ENCODE data around the gene SLIRP.

GRCh38 chr14:77708749-77709148 lies 846 bp downstream of the SLIRP start:
- TF ChIP-seq CTCF (conservative IDR thresholded peaks at IDR 0.05; ENCODE audit: low read depth, low read length), result no peak
- TF ChIP-seq POLR2A (IDR thresholded peaks at IDR 0.05; ENCODE audit: low read depth, low read length), result no peak
- no peak for TF ChIP-seq RCOR1 (IDR thresholded peaks at IDR 0.05; ENCODE audit: insufficient replicate concordance, low read length)
